MM.1S (cell line): Measurements from ENCODE around the gene PEX14.

Source experiments
- DNase-seq: peaks from one replicate; pipeline ENCODE4 v3.0.0-alpha.2; 2015
- H2AFZ ChIP-seq: fragments of 300-600 bp; sonication (generic); 2 replicates; pipeline ENCODE4 v1.6.0; 2016; ENCODE audit warnings: antibody characterized with exemption, low read length
- H3F3A ChIP-seq: fragments of 300-600 bp; sonication (generic); 2 replicates; pipeline ENCODE4 v1.6.1; 2016; ENCODE audit warnings: mild to moderate bottlenecking, antibody characterized with exemption, low read length, moderate library complexity, mixed read lengths; ENCODE audit not compliant: insufficient read depth
- H3K27ac ChIP-seq: fragments of 300-600 bp; sonication (generic); 2 replicates; pipeline ENCODE4 v1.5.1; 2016; ENCODE audit warnings: mild to moderate bottlenecking, low read length
- H3K27me3 ChIP-seq: fragments of 300-600 bp; sonication (generic); replicated peaks from 2 replicates; pipeline ENCODE4 v1.6.0; 2016; ENCODE audit warnings: low read length; ENCODE audit not compliant: insufficient read depth
- H3K36me3 ChIP-seq: fragments of 300-600 bp; sonication (generic); replicated peaks from 2 replicates; pipeline ENCODE4 v1.6.1; 2016; ENCODE audit warnings: mild to moderate bottlenecking, low read length, mixed read lengths; ENCODE audit not compliant: insufficient read depth
- H3K4me1 ChIP-seq: fragments of 300-600 bp; sonication (generic); 2 replicates; pipeline ENCODE4 v1.6.1; 2016; ENCODE audit warnings: low read length, mixed read lengths
- H3K4me2 ChIP-seq: fragments of 300-600 bp; sonication (generic); 2 replicates; pipeline ENCODE4 v1.6.0; 2016; ENCODE audit warnings: low read depth, low read length
- H3K4me3 ChIP-seq: fragments of 300-600 bp; sonication (generic); 2 replicates; pipeline ENCODE4 v1.5.1; 2016; ENCODE audit warnings: low read length, mixed read lengths
- H3K79me2 ChIP-seq: fragments of 300-600 bp; sonication (generic); 2 replicates; pipeline ENCODE4 v1.6.1; 2016; ENCODE audit warnings: mixed run types, low read length, mixed read lengths
- H3K9ac ChIP-seq: fragments of 300-600 bp; sonication (generic); 2 replicates; pipeline ENCODE4 v1.6.1; 2016; ENCODE audit warnings: low read length, mixed read lengths
- H3K9me2 ChIP-seq: fragments of 300-600 bp; sonication (generic); replicated peaks from 2 replicates; pipeline ENCODE4 v1.6.1; 2016; ENCODE audit warnings: mild to moderate bottlenecking, low read length, mixed read lengths; ENCODE audit not compliant: insufficient read depth
- H3K9me3 ChIP-seq: fragments of 300-600 bp; sonication (generic); replicated peaks from 2 replicates; pipeline ENCODE4 v1.6.1; 2016; ENCODE audit warnings: mild to moderate bottlenecking, low read length, mixed read lengths; ENCODE audit not compliant: insufficient read depth
- H4K20me1 ChIP-seq: fragments of 300-600 bp; sonication (generic); 2 replicates; pipeline ENCODE4 v1.6.1; 2016; ENCODE audit warnings: mild to moderate bottlenecking, low read length, moderate library complexity, mixed read lengths; ENCODE audit not compliant: insufficient read depth
- CTCF ChIP-seq: fragments of 300-600 bp; sonication (generic); IDR thresholded peaks from 2 replicates; pipeline ENCODE4 v1.5.1; 2016; ENCODE audit warnings: antibody characterized with exemption, low read length, mixed read lengths
- EZH2 ChIP-seq: fragments of 300-600 bp; sonication (generic); optimal IDR thresholded peaks from 2 replicates; pipeline ENCODE3; 2017; ENCODE audit warnings: low read depth, mild to moderate bottlenecking, antibody characterized with exemption, low read length, mixed read lengths
- EZH2phosphoT487 ChIP-seq: fragments of 300-600 bp; sonication (generic); IDR thresholded peaks from 2 replicates; pipeline ENCODE4 v1.6.1; 2018; ENCODE audit warnings: antibody characterized with exemption, low read length

PEX14 gene

GRCh38 chr1:10662824-10663677 is 188.3 kb downstream of the PEX14 start:
- H3K36me3 ChIP-seq = no peaks in the 10 kb centered on the region
- H3K79me2 ChIP-seq = no peaks in the 10 kb centered on the region
- TF ChIP-seq EZH2 (no peak), CTCF (no peak), EZH2phosphoT487 (no peak)
- no peak for DNase-seq
- peaks cover 85% of the 10 kb centered on the region for H3K27me3 ChIP-seq
- no peak overlapping the region for H3K4me3 ChIP-seq
- H3K9me3 ChIP-seq = no peaks in the 10 kb centered on the region
- no peak overlapping the region for H3K9ac ChIP-seq
- H3K27ac ChIP-seq = no peak overlapping the region
- H3K4me2 ChIP-seq = no peak overlapping the region
- H3K9me2 ChIP-seq = no peaks in the 10 kb centered on the region
- H2AFZ ChIP-seq = no peak overlapping the region
- H4K20me1 ChIP-seq = no peaks in the 10 kb centered on the region
- no peaks in the 10 kb centered on the region for H3F3A ChIP-seq
- no peaks in the 10 kb centered on the region for H3K4me1 ChIP-seq

- Histone ChIP-seq H3K9ac (no peak overlapping the region), H2AFZ (no peak overlapping the region), H4K20me1 (no peaks in the 10 kb centered on the region), H3F3A (no peaks in the 10 kb centered on the region), H3K36me3 (no peaks in the 10 kb centered on the region), H3K9me3 (no peaks in the 10 kb centered on the region), H3K27me3 (peaks cover 85% of the 10 kb centered on the region), H3K27ac (no peak overlapping the region), H3K79me2 (no peaks in the 10 kb centered on the region), H3K4me2 (no peak overlapping the region), H3K4me3 (no peak overlapping the region), H3K9me2 (no peaks in the 10 kb centered on the region), H3K4me1 (no peaks in the 10 kb centered on the region)
- DNase-seq = no peak
- no peak for TF ChIP-seq EZH2
- TF ChIP-seq EZH2phosphoT487 = no peak
- no peak for TF ChIP-seq CTCF
Measured at GRCh38 chr1:10663678-10664035, 188.9 kb downstream of the PEX14 start.

- no peak for TF ChIP-seq EZH2phosphoT487
- TF ChIP-seq EZH2 = no peak
- TF ChIP-seq CTCF = no peak
- Histone ChIP-seq H3K4me3 (no peak overlapping the region), H3K9ac (no peak overlapping the region), H3K36me3 (no peaks in the 10 kb centered on the region), H3K9me2 (no peaks in the 10 kb centered on the region), H3F3A (no peaks in the 10 kb centered on the region), H3K79me2 (no peaks in the 10 kb centered on the region), H3K9me3 (no peaks in the 10 kb centered on the region), H3K27ac (no peak overlapping the region), H3K4me1 (no peaks in the 10 kb centered on the region), H2AFZ (no peak overlapping the region), H4K20me1 (no peaks in the 10 kb centered on the region), H3K27me3 (peaks cover 85% of the 10 kb centered on the region), H3K4me2 (no peak overlapping the region)
- no peak for DNase-seq
Measured at GRCh38 chr1:10664251-10664650, 189.5 kb downstream of the PEX14 start.
